GM20000 (cell line): ENCODE results near the gene PAPPA.

ENCODE experiments used
- DNase-seq: peaks from one replicate; pipeline ENCODE4 v3.0.0; 2012; ENCODE audit warnings: low spot score
- TF ChIP-seq, protein P1 (sequence below): IDR thresholded peaks from 2 replicates; pipeline ENCODE4 v1.5.1; 2012; ENCODE audit warnings: mild to moderate bottlenecking, control low read depth; ENCODE audit errors: extremely low read depth, missing control alignments

PAPPA gene

DNA sequence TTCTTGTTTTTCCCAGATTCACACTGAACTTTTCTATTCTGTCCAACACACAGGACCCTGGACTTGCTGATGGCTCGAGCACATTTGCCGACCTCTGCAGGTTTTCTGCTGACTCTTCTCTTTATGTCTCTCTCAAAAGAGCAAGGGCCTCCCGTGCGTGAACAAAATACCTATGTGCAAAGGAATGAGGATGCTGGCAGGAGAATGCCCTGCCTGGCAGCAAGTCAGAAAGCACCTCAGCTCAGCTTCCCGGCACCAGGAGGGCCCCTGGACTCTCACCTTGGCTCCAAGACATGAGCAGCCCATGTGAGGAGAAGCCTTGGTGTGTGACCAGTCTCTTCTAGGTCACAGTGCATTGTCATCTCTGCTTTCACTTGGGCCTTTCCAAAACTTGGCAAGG is 36.1 kb downstream of the PAPPA start:
- no peak for DNase-seq
- TF ChIP-seq, protein P1, sequence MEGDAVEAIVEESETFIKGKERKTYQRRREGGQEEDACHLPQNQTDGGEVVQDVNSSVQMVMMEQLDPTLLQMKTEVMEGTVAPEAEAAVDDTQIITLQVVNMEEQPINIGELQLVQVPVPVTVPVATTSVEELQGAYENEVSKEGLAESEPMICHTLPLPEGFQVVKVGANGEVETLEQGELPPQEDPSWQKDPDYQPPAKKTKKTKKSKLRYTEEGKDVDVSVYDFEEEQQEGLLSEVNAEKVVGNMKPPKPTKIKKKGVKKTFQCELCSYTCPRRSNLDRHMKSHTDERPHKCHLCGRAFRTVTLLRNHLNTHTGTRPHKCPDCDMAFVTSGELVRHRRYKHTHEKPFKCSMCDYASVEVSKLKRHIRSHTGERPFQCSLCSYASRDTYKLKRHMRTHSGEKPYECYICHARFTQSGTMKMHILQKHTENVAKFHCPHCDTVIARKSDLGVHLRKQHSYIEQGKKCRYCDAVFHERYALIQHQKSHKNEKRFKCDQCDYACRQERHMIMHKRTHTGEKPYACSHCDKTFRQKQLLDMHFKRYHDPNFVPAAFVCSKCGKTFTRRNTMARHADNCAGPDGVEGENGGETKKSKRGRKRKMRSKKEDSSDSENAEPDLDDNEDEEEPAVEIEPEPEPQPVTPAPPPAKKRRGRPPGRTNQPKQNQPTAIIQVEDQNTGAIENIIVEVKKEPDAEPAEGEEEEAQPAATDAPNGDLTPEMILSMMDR: no peak

DNA sequence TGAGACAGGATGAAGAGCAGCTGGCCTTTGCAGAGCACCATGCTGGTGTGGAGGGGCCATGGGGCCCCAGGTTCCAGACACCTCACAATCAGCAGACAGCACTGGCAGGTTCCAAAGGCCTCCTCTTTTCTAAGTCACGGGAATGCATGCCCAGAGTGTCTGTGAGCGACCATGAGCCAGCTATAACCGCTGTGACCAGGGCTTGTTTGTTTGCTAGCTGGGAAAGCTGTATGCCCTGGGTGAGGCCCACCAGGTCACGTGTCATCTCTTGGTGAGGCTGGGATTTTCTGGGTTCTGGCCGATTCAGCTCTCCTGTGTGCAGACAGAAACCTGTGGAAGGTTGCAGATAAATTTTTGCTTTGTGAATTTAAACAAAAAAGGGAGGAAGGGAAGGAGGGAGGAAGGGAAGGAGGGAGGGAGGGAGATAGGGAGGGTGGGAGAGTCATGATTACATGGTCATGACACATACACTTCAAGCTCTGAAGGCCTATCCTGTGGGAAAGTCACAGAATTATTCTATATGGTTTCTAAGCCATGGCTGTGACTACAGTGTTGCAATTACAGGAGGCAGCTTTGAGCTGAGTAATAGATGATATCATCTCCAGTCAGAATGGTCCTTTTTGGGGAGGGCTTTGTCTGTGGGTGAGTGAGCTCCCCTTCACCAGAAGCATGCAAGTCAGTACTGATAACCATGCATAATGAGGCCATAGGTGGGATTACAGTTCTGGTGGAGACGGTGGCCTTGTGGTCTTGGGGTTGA is 37.2 kb downstream of the PAPPA start:
- TF ChIP-seq, protein P1: no peak
- no peak for DNase-seq

DNA sequence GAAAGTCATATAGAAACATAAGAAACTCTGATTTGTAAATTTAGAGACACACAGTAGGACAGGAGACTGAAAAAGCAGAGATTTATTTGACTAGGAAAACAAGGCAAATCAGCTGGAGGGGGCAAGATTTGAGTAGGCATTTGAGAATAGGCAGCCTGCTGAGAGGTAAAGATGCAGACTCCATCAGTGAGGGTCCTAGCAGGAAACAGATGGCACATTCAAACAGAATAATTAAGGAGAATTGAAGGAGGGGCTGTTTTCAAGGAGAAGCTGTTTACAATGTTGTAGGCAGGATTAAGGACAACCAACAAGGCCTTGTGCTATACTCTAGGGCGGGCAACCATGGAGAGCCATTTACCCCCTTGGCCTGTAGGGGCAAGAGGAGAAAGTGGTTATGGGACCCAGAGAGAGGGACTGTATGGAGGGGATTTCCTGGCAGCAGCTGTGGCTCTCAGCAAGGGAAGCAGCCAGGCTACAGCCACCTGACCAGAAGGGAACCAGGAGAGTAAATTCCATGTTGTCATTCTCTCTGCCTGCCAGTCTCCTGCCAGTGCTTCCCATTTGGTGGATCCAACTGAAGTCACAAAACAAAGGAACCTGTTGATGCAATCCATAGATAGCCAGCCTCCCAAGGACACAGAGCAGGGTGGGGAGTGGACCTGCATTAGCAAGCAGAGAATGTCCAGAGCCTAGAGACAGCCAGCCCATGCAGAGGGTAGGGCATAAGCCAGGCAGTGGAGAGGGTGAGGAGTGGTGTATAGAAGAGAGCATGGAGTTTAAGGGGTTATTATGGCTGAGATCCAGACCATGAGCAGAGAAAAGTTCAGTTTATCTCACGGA is 38.2 kb downstream of the PAPPA start:
- TF ChIP-seq, protein P1: no peak
- no peak for DNase-seq

DNA sequence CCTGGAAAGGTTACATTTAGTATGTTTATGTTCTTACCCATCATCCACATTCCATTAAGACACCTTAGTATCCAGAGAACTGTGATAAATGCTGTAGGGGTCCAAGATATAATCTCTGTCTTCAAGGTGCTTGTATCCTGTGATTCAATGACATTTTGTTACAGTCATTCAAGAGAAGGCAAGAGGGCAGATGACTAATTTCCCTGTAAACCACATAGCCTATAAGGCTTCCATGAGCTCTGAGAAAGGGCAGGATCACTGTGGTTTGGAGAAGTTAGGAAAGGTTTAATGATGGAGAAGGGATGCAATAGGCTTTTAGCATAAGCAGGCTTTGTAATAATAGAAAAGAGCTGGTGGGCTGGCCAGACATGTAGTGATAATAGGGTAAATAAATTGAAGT is 40.0 kb downstream of the PAPPA start:
- TF ChIP-seq, protein P1: no peak
- DNase-seq: no peak

DNA sequence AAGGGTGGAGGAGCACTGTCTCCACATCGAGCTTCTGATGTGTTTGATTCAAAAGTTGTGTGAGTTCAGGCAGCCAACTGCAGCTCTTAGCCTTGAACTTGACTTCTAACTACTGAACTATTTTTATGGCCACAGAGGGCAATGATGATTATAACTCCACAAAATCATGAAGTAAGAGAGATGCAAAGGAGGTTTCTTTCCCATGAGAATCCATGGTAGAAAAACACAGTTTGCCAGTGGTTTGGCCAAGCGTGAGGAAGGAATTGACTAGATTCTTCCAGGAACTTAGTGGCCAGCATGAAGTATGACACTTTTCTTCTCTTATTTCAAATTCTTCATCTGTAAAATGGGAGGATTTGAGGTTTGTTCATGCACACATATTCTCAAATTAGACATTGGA is 43.2 kb downstream of the PAPPA start:
- TF ChIP-seq, protein P1: no peak
- no peak for DNase-seq

DNA sequence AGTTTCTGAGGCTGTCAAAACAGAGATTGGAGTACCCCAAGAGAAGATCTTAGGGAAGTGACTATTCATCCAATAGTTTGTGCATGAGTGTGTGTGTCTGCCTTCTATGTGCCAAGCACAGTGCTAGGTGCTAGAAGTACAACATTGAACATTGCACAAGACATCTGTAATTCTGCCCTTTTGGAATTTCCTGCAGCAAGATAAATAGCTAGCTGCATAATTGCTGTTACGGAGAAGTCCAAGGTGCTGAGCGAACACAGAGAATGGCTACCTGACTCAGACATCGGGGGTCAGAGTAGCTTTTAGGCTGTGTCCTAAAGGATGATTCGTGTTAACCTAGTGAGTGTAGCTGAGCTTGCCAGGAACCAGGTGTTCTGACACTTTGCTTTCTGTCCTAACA is 44.8 kb downstream of the PAPPA start:
- TF ChIP-seq, protein P1: no peak
- DNase-seq: no peak

DNA sequence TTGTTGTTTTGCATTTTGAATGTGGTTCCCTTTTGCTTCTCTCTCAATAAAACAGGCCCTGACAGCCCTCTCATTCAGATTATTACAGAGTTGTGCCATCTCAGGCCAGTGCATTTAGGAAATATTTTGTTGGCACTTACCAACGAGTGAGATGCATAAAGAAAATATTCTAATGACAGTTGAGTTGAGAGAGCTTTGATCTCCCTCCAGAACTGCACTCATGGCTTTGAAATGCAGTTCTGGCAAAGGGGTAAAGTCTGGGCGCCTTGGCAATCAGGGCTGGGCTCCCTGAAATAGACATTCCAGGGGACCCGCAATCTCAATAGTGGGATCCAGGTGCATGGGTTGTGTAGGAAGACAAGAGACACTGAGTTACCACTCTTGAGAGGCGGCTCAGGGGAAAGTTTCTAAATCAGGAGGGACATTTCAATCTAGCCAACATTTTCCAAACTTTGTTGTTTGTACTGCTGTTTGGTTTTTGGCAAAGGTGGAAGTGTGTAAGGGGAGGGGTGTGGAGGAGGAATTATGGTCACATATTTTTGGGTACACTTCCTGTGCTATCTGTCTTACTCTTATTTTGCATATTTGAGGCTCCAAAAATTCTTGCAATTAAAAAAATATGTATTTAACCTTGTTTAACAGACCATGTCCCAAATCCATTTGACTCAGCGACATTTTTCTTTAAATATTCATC is 48.8 kb downstream of the PAPPA start:
- TF ChIP-seq, protein P1: no peak
- DNase-seq: no peak
